ENCODE measurements around the gene TRAPPC4. TPM values are rescaled to one million over a fixed set of nuclear protein-coding genes. Genes with fewer than 3 reads are reported as not detected.
"Not testable (repeated sequence)": the region's sequence is repeated elsewhere in the genome, so short reads cannot be mapped to it uniquely, and the experiment has no call there.

Gene TRAPPC4, protein sequence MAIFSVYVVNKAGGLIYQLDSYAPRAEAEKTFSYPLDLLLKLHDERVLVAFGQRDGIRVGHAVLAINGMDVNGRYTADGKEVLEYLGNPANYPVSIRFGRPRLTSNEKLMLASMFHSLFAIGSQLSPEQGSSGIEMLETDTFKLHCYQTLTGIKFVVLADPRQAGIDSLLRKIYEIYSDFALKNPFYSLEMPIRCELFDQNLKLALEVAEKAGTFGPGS
- polyA plus RNA-seq (2013), result 40.7 TPM

- H3K9me3 ChIP-seq (ENCODE audit: control extremely low read depth in 1 of 5, control insufficient read depth in 4 of 5, insufficient read depth in 2 of 5, low read depth in 1 of 5, low read length in 4 of 5), result no peaks in the 10 kb centered on the region
- peak within 1 kb of the TSS; percentile 94 to 100 (median 96) for H3K4me3 ChIP-seq (ENCODE audit: control insufficient read depth in 1 of 7, extremely low read depth in 1 of 7, insufficient read depth in 4 of 7, low read depth in 2 of 7, low read length in 6 of 7)
- ChIA-PET POLR2A (interaction anchor here (0.6 to 1.8 kb wide), 4 partner anchors 38 to 88 kb away, joined by 3 to 13 read pairs (median 4); partner anchors contain the start of gene HYOU1), CTCF (interaction anchor here (0.6 to 3.1 kb wide), 6 partner anchors 10 to 905 kb away, joined by 3 to 13 read pairs (median 4); partner anchors contain the start of gene SLC37A4)
- 0% methylated on average over 48 of the region's 63 CpGs for WGBS (ENCODE audit: insufficient coverage)
- peaks cover 17 to 32% (median 23%) of the 10 kb centered on the region in 4 experiments for H3K4me1 ChIP-seq (ENCODE audit: control extremely low read depth in 1 of 4, control insufficient read depth in 4 of 4, insufficient read depth in 4 of 4, low read length in 3 of 4)
- H3K27ac ChIP-seq (ENCODE audit: insufficient read depth in 1 of 2, low read depth in 1 of 2, low read length in 2 of 2, poor library complexity in 1 of 2, severe bottlenecking in 2 of 2), result peak within 1 kb of the TSS; percentile 87 to 96
- H3K36me3 ChIP-seq (ENCODE audit: control insufficient read depth in 4 of 4, insufficient read depth in 4 of 4, low read length in 3 of 4), result peaks cover 3 to 54% (median 38%) of the 10 kb centered on the region in 4 experiments
- no peaks in the 10 kb centered on the region for H3K27me3 ChIP-seq (replicated peaks in 2 of 5; ENCODE audit: control insufficient read depth in 4 of 5, insufficient read depth in 5 of 5, low read length in 4 of 5)
- DNase-seq, result peak; percentile 98 to 99 (median 99)
Observed at GRCh38 chr11:119018074-119018938, at the start of gene TRAPPC4, which contains the start of gene RPS25. Gene TRAPPC4, plus strand, starts transcription at chr11:119018766. Its CDS starts 30 bp downstream, at chr11:119018796. Gene RPS25, minus strand, starts transcription at chr11:119018343. Its CDS starts 59 bp downstream, at chr11:119018284.

DNA sequence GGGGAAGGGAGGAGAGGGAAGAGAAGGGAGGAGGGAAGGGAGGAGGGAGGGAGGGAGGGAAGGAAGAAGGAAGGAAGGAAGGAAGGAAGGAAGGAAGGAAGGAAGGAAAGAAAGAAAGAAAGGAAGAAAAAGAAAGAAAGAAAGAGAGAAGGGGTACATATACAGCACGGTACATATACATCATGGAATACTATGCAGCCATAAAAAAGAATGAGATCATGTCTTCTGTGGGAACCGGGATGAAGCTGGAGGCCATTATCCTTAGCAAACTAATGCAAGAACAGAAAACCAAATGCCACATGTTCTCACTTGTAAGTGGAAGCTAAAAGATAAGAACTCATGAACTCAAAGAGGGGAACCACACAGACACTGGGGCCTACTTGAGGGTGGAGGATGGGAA is 49.1 kb upstream of the TRAPPC4 start:
- POLR2A ChIA-PET; H3K9me3 ChIP-seq (ENCODE audit: control extremely low read depth in 1 of 5, control insufficient read depth in 4 of 5, insufficient read depth in 2 of 5, low read depth in 1 of 5, low read length in 4 of 5); H3K4me3 ChIP-seq (ENCODE audit: control insufficient read depth in 1 of 7, extremely low read depth in 1 of 7, insufficient read depth in 4 of 7, low read depth in 2 of 7, low read length in 6 of 7); H3K4me1 ChIP-seq (ENCODE audit: control extremely low read depth in 1 of 4, control insufficient read depth in 4 of 4, insufficient read depth in 4 of 4, low read length in 3 of 4); DNase-seq; H3K36me3 ChIP-seq (ENCODE audit: control insufficient read depth in 4 of 4, insufficient read depth in 4 of 4, low read length in 3 of 4); H3K27ac ChIP-seq (ENCODE audit: insufficient read depth in 1 of 2, low read depth in 1 of 2, low read length in 2 of 2, poor library complexity in 1 of 2, severe bottlenecking in 2 of 2): not testable (repeated sequence)
- H3K27me3 ChIP-seq (replicated peaks in 2 of 5; ENCODE audit: control insufficient read depth in 4 of 5, insufficient read depth in 5 of 5, low read length in 4 of 5), result peaks cover 0 to 14% (median 4%) of the 10 kb centered on the region in 5 experiments
- 100% methylated on average over 1 of the region's 2 CpGs for WGBS (ENCODE audit: insufficient coverage)
- CTCF ChIA-PET, result interaction anchor here (1.1 to 3.3 kb wide), 2 partner anchors 10 to 40 kb away, joined by 3 to 12 read pairs; no protein-coding TSS in a partner anchor

DNA sequence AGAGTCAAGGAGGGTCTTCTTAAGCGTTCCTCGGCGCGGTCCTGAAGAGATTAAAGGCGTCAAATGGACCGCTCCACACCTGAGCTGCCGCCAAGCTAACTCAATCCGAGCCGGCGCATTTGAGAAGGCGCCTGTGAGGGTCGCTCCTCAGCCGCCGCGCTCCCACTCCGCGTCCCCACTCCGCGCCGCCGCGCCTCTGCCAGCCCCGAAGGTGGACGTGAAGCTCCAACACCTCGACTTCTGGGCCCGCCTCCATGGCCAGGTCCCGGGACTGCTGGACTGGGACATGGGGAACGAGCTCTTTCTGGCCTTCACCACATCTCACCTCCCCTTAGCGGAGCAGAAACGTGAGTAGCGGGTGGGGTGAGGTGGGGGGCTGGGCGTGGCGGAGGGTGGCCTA is 46.9 kb upstream of the TRAPPC4 start, which contains the start of gene FOXR1:
Gene FOXR1, plus strand, starts transcription at position 116 of the 400 bp plus-strand sequence. Its CDS starts 171 bp downstream, at position 287.
- CTCF ChIA-PET, result no interaction called here
- Histone ChIP-seq H3K27ac (ENCODE audit: insufficient read depth in 1 of 2, low read depth in 1 of 2, low read length in 2 of 2, poor library complexity in 1 of 2, severe bottlenecking in 2 of 2) (no peak within 1 kb of the TSS), H3K9me3 (ENCODE audit: control extremely low read depth in 1 of 5, control insufficient read depth in 4 of 5, insufficient read depth in 2 of 5, low read depth in 1 of 5, low read length in 4 of 5) (peaks cover 0 to 2% (median 0%) of the 10 kb centered on the region in 5 experiments), H3K4me1 (ENCODE audit: control extremely low read depth in 1 of 4, control insufficient read depth in 4 of 4, insufficient read depth in 4 of 4, low read length in 3 of 4) (no peaks in the 10 kb centered on the region), H3K36me3 (ENCODE audit: control insufficient read depth in 4 of 4, insufficient read depth in 4 of 4, low read length in 3 of 4) (no peaks in the 10 kb centered on the region), H3K4me3 (ENCODE audit: control insufficient read depth in 1 of 7, extremely low read depth in 1 of 7, insufficient read depth in 4 of 7, low read depth in 2 of 7, low read length in 6 of 7) (no peak within 1 kb of the TSS), H3K27me3 (replicated peaks in 2 of 5; ENCODE audit: control insufficient read depth in 4 of 5, insufficient read depth in 5 of 5, low read length in 4 of 5) (peaks cover 0 to 14% (median 4%) of the 10 kb centered on the region in 5 experiments)
- POLR2A ChIA-PET, result no interaction called here
- no peak for DNase-seq
- 51% methylated on average over 16 of the region's 33 CpGs for WGBS (ENCODE audit: insufficient coverage)

DNA sequence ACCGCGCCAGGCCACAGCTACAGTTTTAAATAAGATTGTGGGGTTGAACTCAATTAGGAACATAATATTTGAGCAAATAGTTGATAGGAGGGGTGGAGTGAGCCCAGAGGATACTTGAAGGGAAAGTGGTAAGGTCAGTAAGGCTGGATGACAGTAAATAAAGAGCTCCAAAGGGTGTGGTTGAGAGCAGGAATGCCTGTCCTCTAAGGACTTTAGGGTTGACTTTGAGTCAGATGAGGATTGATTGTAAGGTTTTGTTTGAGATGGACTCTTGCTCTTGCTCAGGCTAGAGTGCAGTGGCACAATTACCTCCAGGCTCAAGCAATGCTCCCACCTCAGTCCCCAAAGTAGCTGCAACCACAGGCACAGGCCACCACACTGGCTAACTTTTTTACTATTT is 44.6 kb upstream of the TRAPPC4 start:
- H3K36me3 ChIP-seq (ENCODE audit: control insufficient read depth in 4 of 4, insufficient read depth in 4 of 4, low read length in 3 of 4), result no peaks in the 10 kb centered on the region
- peaks cover 0 to 4% (median 2%) of the 10 kb centered on the region in 4 experiments for H3K4me1 ChIP-seq (ENCODE audit: control extremely low read depth in 1 of 4, control insufficient read depth in 4 of 4, insufficient read depth in 4 of 4, low read length in 3 of 4)
- H3K4me3 ChIP-seq (ENCODE audit: control insufficient read depth in 1 of 7, extremely low read depth in 1 of 7, insufficient read depth in 4 of 7, low read depth in 2 of 7, low read length in 6 of 7), result no peak overlapping the region
- CTCF ChIA-PET, result interaction anchor here (0.9 to 1.8 kb wide), 3 partner anchors 16 to 125 kb away, joined by 3 to 5 read pairs (median 3); no protein-coding TSS in a partner anchor
- H3K27ac ChIP-seq (ENCODE audit: insufficient read depth in 1 of 2, low read depth in 1 of 2, low read length in 2 of 2, poor library complexity in 1 of 2, severe bottlenecking in 2 of 2), result no peak overlapping the region
- DNase-seq, result no peak
- peaks cover 0 to 14% (median 4%) of the 10 kb centered on the region in 5 experiments for H3K27me3 ChIP-seq (replicated peaks in 2 of 5; ENCODE audit: control insufficient read depth in 4 of 5, insufficient read depth in 5 of 5, low read length in 4 of 5)
- H3K9me3 ChIP-seq (ENCODE audit: control extremely low read depth in 1 of 5, control insufficient read depth in 4 of 5, insufficient read depth in 2 of 5, low read depth in 1 of 5, low read length in 4 of 5), result peaks cover 0 to 2% (median 0%) of the 10 kb centered on the region in 5 experiments
- POLR2A ChIA-PET, result no interaction called here
- 100% methylated on average over 2 of the region's 2 CpGs for WGBS (ENCODE audit: insufficient coverage)

GRCh38 chr11:118975771-118976709 is 42.5 kb upstream of the TRAPPC4 start:
- Histone ChIP-seq H3K4me3 (ENCODE audit: control insufficient read depth in 1 of 7, extremely low read depth in 1 of 7, insufficient read depth in 4 of 7, low read depth in 2 of 7, low read length in 6 of 7) (no peak overlapping the region), H3K27ac (ENCODE audit: insufficient read depth in 1 of 2, low read depth in 1 of 2, low read length in 2 of 2, poor library complexity in 1 of 2, severe bottlenecking in 2 of 2) (no peak overlapping the region), H3K36me3 (ENCODE audit: control insufficient read depth in 4 of 4, insufficient read depth in 4 of 4, low read length in 3 of 4) (no peaks in the 10 kb centered on the region), H3K4me1 (ENCODE audit: control extremely low read depth in 1 of 4, control insufficient read depth in 4 of 4, insufficient read depth in 4 of 4, low read length in 3 of 4) (peaks cover 0 to 21% (median 18%) of the 10 kb centered on the region in 4 experiments), H3K27me3 (replicated peaks in 2 of 5; ENCODE audit: control insufficient read depth in 4 of 5, insufficient read depth in 5 of 5, low read length in 4 of 5) (peaks cover 0 to 14% (median 4%) of the 10 kb centered on the region in 5 experiments), H3K9me3 (ENCODE audit: control extremely low read depth in 1 of 5, control insufficient read depth in 4 of 5, insufficient read depth in 2 of 5, low read depth in 1 of 5, low read length in 4 of 5) (peaks cover 0 to 1% (median 0%) of the 10 kb centered on the region in 5 experiments)
- POLR2A ChIA-PET, result no interaction called here
- no peak for DNase-seq
- CTCF ChIA-PET, result interaction anchor here (0.8 kb wide), 1 partner anchor 22 kb away, joined by 3 read pairs; no protein-coding TSS in a partner anchor
- 97% methylated on average over 11 of the region's 15 CpGs for WGBS (ENCODE audit: insufficient coverage)

DNA sequence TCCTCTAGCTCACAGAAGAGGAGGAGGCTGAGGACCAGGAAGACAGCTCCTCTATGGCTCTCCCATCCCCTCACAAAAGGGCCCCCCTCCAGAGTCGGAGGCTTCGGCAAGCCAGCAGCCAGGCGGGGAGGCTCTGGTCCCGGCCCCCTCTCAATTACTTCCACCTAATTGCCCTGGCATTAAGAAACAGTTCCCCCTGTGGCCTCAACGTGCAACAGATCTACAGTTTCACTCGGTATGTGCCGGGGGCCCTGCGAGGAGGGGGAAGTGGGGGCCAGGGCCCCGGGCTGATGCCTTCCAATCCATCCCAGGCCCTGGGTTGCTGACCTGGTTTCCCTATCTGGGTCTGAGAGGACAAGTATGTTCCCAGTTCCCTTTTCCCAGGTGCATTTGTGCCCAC is 39.1 kb upstream of the TRAPPC4 start:
- H3K4me1 ChIP-seq (ENCODE audit: control extremely low read depth in 1 of 4, control insufficient read depth in 4 of 4, insufficient read depth in 4 of 4, low read length in 3 of 4), result peaks cover 0 to 21% (median 18%) of the 10 kb centered on the region in 4 experiments
- H3K9me3 ChIP-seq (ENCODE audit: control extremely low read depth in 1 of 5, control insufficient read depth in 4 of 5, insufficient read depth in 2 of 5, low read depth in 1 of 5, low read length in 4 of 5), result no peaks in the 10 kb centered on the region
- peak overlapping the region in 2 of 7 experiments; percentile 3 to 6 for H3K4me3 ChIP-seq (ENCODE audit: control insufficient read depth in 1 of 7, extremely low read depth in 1 of 7, insufficient read depth in 4 of 7, low read depth in 2 of 7, low read length in 6 of 7)
- H3K36me3 ChIP-seq (ENCODE audit: control insufficient read depth in 4 of 4, insufficient read depth in 4 of 4, low read length in 3 of 4), result no peaks in the 10 kb centered on the region
- WGBS (ENCODE audit: insufficient coverage), result 10% methylated on average over 4 of the region's 9 CpGs
- ChIA-PET POLR2A (no interaction called here), CTCF (interaction anchor here (1.2 to 1.3 kb wide), 2 partner anchors 11 to 19 kb away, joined by 4 read pairs; no protein-coding TSS in a partner anchor)
- H3K27me3 ChIP-seq (replicated peaks in 2 of 5; ENCODE audit: control insufficient read depth in 4 of 5, insufficient read depth in 5 of 5, low read length in 4 of 5), result no peaks in the 10 kb centered on the region
- DNase-seq, result peak; percentile 28 to 70 (median 63)
- no peak overlapping the region for H3K27ac ChIP-seq (ENCODE audit: insufficient read depth in 1 of 2, low read depth in 1 of 2, low read length in 2 of 2, poor library complexity in 1 of 2, severe bottlenecking in 2 of 2)

Data from common myeloid progenitor, CD34-positive (primary cell).